Hepatocyte (in vitro differentiated cells): ENCODE results near the gene NOVA1. TPM values are rescaled to one million over a fixed set of nuclear protein-coding genes. Genes with fewer than 3 reads are reported as not detected.
A peak's percentile ranks its signal among the peaks of the same experiment; 100 is the strongest.

ENCODE experiments used
- DNase-seq: peaks from one replicate; pipeline ENCODE4 v3.0.0-alpha.2; 2016; ENCODE audit warnings: low spot score
- H2AFZ ChIP-seq: fragments of 200-600 bp; sonication (generic); 2 replicates; pipeline ENCODE4 v1.6.0; 2016; ENCODE audit warnings: antibody characterized with exemption, mild to moderate bottlenecking
- H3K27ac ChIP-seq: fragments of 200-600 bp; sonication (generic); 2 replicates; pipeline ENCODE4 v1.5.1; 2016; ENCODE audit warnings: mild to moderate bottlenecking
- H3K27me3 ChIP-seq: fragments of 200-600 bp; sonication (generic); 2 replicates; pipeline ENCODE4 v1.6.1; 2016
- H3K36me3 ChIP-seq: fragments of 200-600 bp; sonication (generic); replicated peaks from 2 replicates; pipeline ENCODE4 v1.5.1; 2016; ENCODE audit warnings: low read depth; ENCODE audit not compliant: insufficient read depth
- H3K4me1 ChIP-seq: fragments of 200-600 bp; sonication (generic); 2 replicates; pipeline ENCODE4 v1.5.1; 2016; ENCODE audit warnings: mild to moderate bottlenecking, moderate library complexity; ENCODE audit not compliant: insufficient read depth
- H3K4me2 ChIP-seq: fragments of 200-600 bp; sonication (generic); 2 replicates; pipeline ENCODE4 v1.6.0; 2016
- H3K4me3 ChIP-seq: fragments of 200-600 bp; sonication (generic); 2 replicates; pipeline ENCODE4 v1.5.1; 2016; ENCODE audit warnings: mild to moderate bottlenecking
- H3K79me2 ChIP-seq: fragments of 200-600 bp; sonication (generic); 2 replicates; pipeline ENCODE4 v1.6.0; 2017; ENCODE audit warnings: mild to moderate bottlenecking
- H3K9me2 ChIP-seq: fragments of 200-600 bp; sonication (generic); replicated peaks from 2 replicates; pipeline ENCODE4 v1.6.0; 2017; ENCODE audit warnings: mild to moderate bottlenecking; ENCODE audit not compliant: insufficient read depth
- H3K9me3 ChIP-seq: fragments of 200-600 bp; sonication (generic); 2 replicates; pipeline ENCODE4 v1.5.1; 2016; ENCODE audit warnings: low read depth, mild to moderate bottlenecking
- H4K20me1 ChIP-seq: fragments of 200-600 bp; sonication (generic); 2 replicates; pipeline ENCODE4 v1.6.0; 2016; ENCODE audit warnings: mild to moderate bottlenecking; ENCODE audit not compliant: insufficient read depth, poor library complexity, severe bottlenecking
- EZH2 ChIP-seq: fragments of 200-600 bp; sonication (generic); IDR thresholded peaks from 2 replicates; pipeline ENCODE4 v1.6.1; 2016; ENCODE audit warnings: antibody characterized with exemption, mild to moderate bottlenecking, borderline replicate concordance
- EZH2phosphoT487 ChIP-seq: fragments of 200-600 bp; sonication (generic); IDR thresholded peaks from one replicate; pipeline ENCODE4 v1.6.1; 2018; ENCODE audit warnings: antibody characterized with exemption, mild to moderate bottlenecking, low read depth, moderate library complexity; ENCODE audit not compliant: unreplicated experiment, severe bottlenecking
- WGBS: methylation state at CpG from one replicate; pipeline ENCODE4 v1.1.6; 2016; ENCODE audit warnings: low lambda C conversion rate; ENCODE audit errors: missing lambda C conversion rate; 5-methylcytosine and 5-hydroxymethylcytosine counted together
- polyA plus RNA-seq: library from polyadenylated mRNA; unstranded; fragments of >200 nt; fragmentation: Nextera tagmentation; extraction: Ambion mirVana; gene quantifications from 2 replicates; pipeline ENCODE4 v1.2.1, GENCODE V29; 2016
- total RNA-seq: library from RNA; depleted of rRNA; stranded (reverse); fragments of >200 nt; gene quantifications from 2 replicates; pipeline ENCODE4 v1.2.3, GENCODE V29; 2014
- TF ChIP-seq, protein P1 (sequence below): fragments of 200-600 bp; sonication (generic); IDR thresholded peaks from 2 replicates; pipeline ENCODE4 v1.5.1; 2016; ENCODE audit warnings: antibody characterized with exemption, mild to moderate bottlenecking; ENCODE audit not compliant: poor library complexity

NOVA1 gene
- total and polyA plus RNA-seq, 2 experiments from 2014 or later: 1.7 to 2.7 TPM

DNA sequence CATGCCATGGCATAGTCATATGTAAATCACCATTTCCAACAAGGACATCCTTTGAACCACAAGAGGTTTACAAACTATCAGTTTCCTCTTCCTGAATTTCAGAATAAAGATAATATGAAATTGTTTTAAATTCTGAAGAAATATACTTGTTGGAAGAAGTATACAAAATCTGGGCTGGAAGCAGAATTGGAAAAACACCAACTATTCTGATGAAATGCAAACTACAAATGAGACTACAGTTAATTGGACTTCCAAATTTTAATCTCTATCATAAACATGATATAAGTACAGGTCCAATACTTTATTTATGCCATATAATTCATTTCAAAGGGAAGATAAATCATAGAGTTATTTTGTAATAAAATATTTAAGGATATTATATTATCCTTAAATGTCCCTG is 80.1 kb downstream of the NOVA1 start:
- Histone ChIP-seq H3K36me3 (no peaks in the 10 kb centered on the region), H3K27ac (no peak overlapping the region), H3K4me1 (no peaks in the 10 kb centered on the region), H3K4me2 (no peak overlapping the region), H4K20me1 (no peaks in the 10 kb centered on the region), H3K9me3 (no peaks in the 10 kb centered on the region), H3K9me2 (no peaks in the 10 kb centered on the region), H3K79me2 (no peaks in the 10 kb centered on the region), H3K4me3 (no peak overlapping the region), H2AFZ (no peak overlapping the region), H3K27me3 (no peaks in the 10 kb centered on the region)
- no peak for DNase-seq
- TF ChIP-seq, protein P1, sequence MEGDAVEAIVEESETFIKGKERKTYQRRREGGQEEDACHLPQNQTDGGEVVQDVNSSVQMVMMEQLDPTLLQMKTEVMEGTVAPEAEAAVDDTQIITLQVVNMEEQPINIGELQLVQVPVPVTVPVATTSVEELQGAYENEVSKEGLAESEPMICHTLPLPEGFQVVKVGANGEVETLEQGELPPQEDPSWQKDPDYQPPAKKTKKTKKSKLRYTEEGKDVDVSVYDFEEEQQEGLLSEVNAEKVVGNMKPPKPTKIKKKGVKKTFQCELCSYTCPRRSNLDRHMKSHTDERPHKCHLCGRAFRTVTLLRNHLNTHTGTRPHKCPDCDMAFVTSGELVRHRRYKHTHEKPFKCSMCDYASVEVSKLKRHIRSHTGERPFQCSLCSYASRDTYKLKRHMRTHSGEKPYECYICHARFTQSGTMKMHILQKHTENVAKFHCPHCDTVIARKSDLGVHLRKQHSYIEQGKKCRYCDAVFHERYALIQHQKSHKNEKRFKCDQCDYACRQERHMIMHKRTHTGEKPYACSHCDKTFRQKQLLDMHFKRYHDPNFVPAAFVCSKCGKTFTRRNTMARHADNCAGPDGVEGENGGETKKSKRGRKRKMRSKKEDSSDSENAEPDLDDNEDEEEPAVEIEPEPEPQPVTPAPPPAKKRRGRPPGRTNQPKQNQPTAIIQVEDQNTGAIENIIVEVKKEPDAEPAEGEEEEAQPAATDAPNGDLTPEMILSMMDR: no peak
- TF ChIP-seq EZH2phosphoT487 (no peak), EZH2 (no peak)

DNA sequence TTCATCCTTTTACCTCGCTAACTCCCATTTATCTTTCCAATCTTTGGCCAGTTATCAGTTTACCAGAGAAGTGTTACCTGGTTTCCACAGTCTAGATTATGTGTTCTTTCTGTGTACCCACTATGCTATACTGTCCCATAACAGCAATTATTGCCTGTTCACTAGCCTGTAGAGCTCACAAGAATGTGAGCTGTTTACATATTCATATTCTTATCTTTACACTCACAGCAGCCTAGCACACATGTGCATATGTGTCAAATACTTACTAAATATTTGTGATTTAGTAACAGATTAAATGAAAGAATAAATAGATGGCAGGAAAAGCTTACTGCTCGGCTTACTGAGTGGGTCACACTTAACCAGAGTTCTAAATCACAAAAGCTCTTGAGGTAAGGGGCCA is 97.8 kb downstream of the NOVA1 start:
- no peaks in the 10 kb centered on the region for H3K36me3 ChIP-seq
- no peak overlapping the region for H3K4me3 ChIP-seq
- H4K20me1 ChIP-seq: no peaks in the 10 kb centered on the region
- no peaks in the 10 kb centered on the region for H3K9me2 ChIP-seq
- H3K27me3 ChIP-seq: no peaks in the 10 kb centered on the region
- WGBS: 62% methylated on average over 2 of the region's 2 CpGs
- H3K4me2 ChIP-seq: peak overlapping the region; percentile 53
- TF ChIP-seq EZH2 (no peak), EZH2phosphoT487 (no peak)
- TF ChIP-seq, protein P1: no peak
- no peaks in the 10 kb centered on the region for H3K9me3 ChIP-seq
- H3K79me2 ChIP-seq: no peaks in the 10 kb centered on the region
- peaks cover 4% of the 10 kb centered on the region for H3K4me1 ChIP-seq
- H3K27ac ChIP-seq: no peak overlapping the region
- H2AFZ ChIP-seq: no peak overlapping the region
- no peak for DNase-seq

DNA sequence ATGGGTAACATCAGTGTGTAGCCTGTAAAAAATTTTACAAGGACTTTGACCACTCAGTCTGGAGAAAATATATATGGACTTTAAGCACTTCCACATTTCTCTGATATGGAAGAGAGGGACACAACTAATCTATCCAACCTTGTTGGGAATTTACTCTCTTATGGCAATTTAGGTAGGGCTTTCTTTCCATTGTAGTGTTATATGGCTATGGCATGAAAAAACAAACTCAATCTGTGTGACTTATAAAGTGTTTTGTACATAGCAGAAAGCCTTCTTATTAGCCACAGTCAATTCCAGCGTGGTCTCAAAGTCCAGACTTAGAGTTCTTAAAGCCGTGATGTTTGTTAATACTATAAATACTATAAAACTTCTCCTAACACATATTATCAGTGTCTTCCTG is 98.3 kb downstream of the NOVA1 start:
- WGBS: 56% methylated on average over 2 of the region's 2 CpGs
- TF ChIP-seq, protein P1: no peak
- no peak for TF ChIP-seq EZH2
- no peak for TF ChIP-seq EZH2phosphoT487
- peak; percentile 6 for DNase-seq
- Histone ChIP-seq H2AFZ (no peak overlapping the region), H4K20me1 (no peaks in the 10 kb centered on the region), H3K4me1 (peaks cover 4% of the 10 kb centered on the region), H3K9me3 (no peaks in the 10 kb centered on the region), H3K27me3 (no peaks in the 10 kb centered on the region), H3K4me2 (peak overlapping the region; percentile 53), H3K4me3 (no peak overlapping the region), H3K79me2 (no peaks in the 10 kb centered on the region), H3K36me3 (no peaks in the 10 kb centered on the region), H3K27ac (no peak overlapping the region), H3K9me2 (no peaks in the 10 kb centered on the region)

DNA sequence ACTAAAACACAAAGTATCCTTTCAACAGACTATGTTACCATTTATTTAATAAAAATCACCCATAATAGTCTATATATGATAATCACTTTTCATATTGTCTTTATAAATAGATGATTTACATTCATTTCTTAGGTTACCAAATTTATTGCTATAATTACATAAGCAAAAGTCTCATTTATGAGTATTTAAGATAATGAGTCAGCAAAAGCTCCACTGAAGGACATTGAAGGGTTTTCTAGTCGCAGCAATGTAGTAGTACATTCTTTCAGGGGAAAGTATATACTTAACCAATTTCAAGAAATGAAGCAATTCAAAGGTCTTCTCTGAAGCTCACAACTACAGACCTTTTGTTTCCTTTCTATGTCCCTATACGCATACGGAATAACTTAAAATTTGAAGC is 110.9 kb downstream of the NOVA1 start:
- Histone ChIP-seq H3K36me3 (no peaks in the 10 kb centered on the region), H3K4me3 (no peak overlapping the region), H3K9me2 (no peaks in the 10 kb centered on the region), H3K27me3 (no peaks in the 10 kb centered on the region), H4K20me1 (no peaks in the 10 kb centered on the region), H3K4me1 (no peaks in the 10 kb centered on the region), H3K79me2 (no peaks in the 10 kb centered on the region), H3K4me2 (no peak overlapping the region), H3K9me3 (no peaks in the 10 kb centered on the region), H2AFZ (no peak overlapping the region), H3K27ac (no peak overlapping the region)
- WGBS: 96% methylated on average over 3 of the region's 3 CpGs
- no peak for DNase-seq
- no peak for TF ChIP-seq EZH2phosphoT487
- TF ChIP-seq EZH2: no peak
- TF ChIP-seq, protein P1: no peak
